Neuronal stem cell (in vitro differentiated cells): ENCODE results near the gene METTL4.

ENCODE experiments used
- DNase-seq: peaks from one replicate; pipeline ENCODE4 v3.0.0-alpha.2; 2013; ENCODE audit warnings: low spot score
- H2AFZ ChIP-seq: one replicate; pipeline ENCODE4 v1.6.1; 2013; ENCODE audit warnings: mild to moderate bottlenecking, low read length, inconsistent platforms
- H2AK5ac ChIP-seq: 2 replicates; pipeline ENCODE4 v1.6.1; 2013; ENCODE audit warnings: low read depth, mild to moderate bottlenecking, inconsistent platforms, low read length, moderate library complexity, mixed read lengths
- H2BK120ac ChIP-seq: 2 replicates; pipeline ENCODE4 v1.6.1; 2013; ENCODE audit warnings: low read depth, mild to moderate bottlenecking, inconsistent platforms, low read length, moderate library complexity, mixed read lengths
- H2BK12ac ChIP-seq: one replicate; pipeline ENCODE4 v1.6.1; 2013; ENCODE audit warnings: low read length, inconsistent platforms
- H2BK15ac ChIP-seq: 2 replicates; pipeline ENCODE4 v1.6.1; 2013; ENCODE audit warnings: mild to moderate bottlenecking, low read length, inconsistent platforms, mixed read lengths
- H2BK5ac ChIP-seq: one replicate; pipeline ENCODE4 v1.6.1; 2013; ENCODE audit warnings: inconsistent platforms, mild to moderate bottlenecking, low read length, moderate library complexity
- H3K14ac ChIP-seq: one replicate; pipeline ENCODE4 v1.6.1; 2013; ENCODE audit warnings: low read length, inconsistent platforms
- H3K18ac ChIP-seq: 2 replicates; pipeline ENCODE4 v1.6.1; 2013; ENCODE audit warnings: low read length, inconsistent platforms
- H3K23ac ChIP-seq: 2 replicates; pipeline ENCODE4 v1.6.1; 2013; ENCODE audit warnings: low read depth, mild to moderate bottlenecking, mixed read lengths, low read length, inconsistent platforms; ENCODE audit not compliant: poor library complexity
- H3K27ac ChIP-seq: replicated peaks from 3 replicates; pipeline ENCODE4 v1.5.1; 2013; ENCODE audit warnings: low read length, inconsistent platforms
- H3K27me3 ChIP-seq, 3 experiments: 2 replicates each; pipeline ENCODE4 v1.6.1; 2013; ENCODE audit warnings: low read length in 3 of 3, mild to moderate bottlenecking in 2 of 3, inconsistent platforms in 1 of 3, low read depth in 1 of 3, mixed read lengths in 1 of 3, moderate library complexity in 1 of 3; ENCODE audit not compliant: control insufficient read depth in 3 of 3, insufficient read depth in 3 of 3
- H3K36me3 ChIP-seq, 2 donors: replicated peaks in 1 of 2; 2 replicates each; pipeline ENCODE4 v1.6.1; 2013; ENCODE audit warnings: low read length in 2 of 2; ENCODE audit not compliant: control insufficient read depth in 2 of 2, insufficient read depth in 2 of 2
- H3K4ac ChIP-seq: 2 replicates; pipeline ENCODE4 v1.6.1; 2013; ENCODE audit warnings: inconsistent platforms, mild to moderate bottlenecking, low read length, moderate library complexity
- H3K4me1 ChIP-seq, 2 donors: 1 replicate in 1 of 2; 2 replicates in 1 of 2; pipeline ENCODE4 v1.6.1; 2013; ENCODE audit warnings: low read length in 2 of 2, low read depth in 1 of 2; ENCODE audit not compliant: control insufficient read depth in 2 of 2, insufficient read depth in 1 of 2
- H3K4me2 ChIP-seq: one replicate; pipeline ENCODE4 v1.6.1; 2013; ENCODE audit warnings: mild to moderate bottlenecking, low read length, inconsistent platforms; ENCODE audit not compliant: insufficient read depth, poor library complexity, severe bottlenecking
- H3K4me3 ChIP-seq, 2 donors: 2 replicates each; pipeline ENCODE4 v1.5.1; 2013; ENCODE audit warnings: low read length in 2 of 2, mild to moderate bottlenecking in 2 of 2, inconsistent platforms in 1 of 2, moderate library complexity in 1 of 2
- H3K79me1 ChIP-seq: one replicate; pipeline ENCODE4 v1.6.1; 2013; ENCODE audit warnings: low read depth, mild to moderate bottlenecking, inconsistent platforms, low read length, moderate library complexity
- H3K9ac ChIP-seq: one replicate; pipeline ENCODE4 v1.6.1; 2013; ENCODE audit warnings: mild to moderate bottlenecking, low read depth, low read length, inconsistent platforms; ENCODE audit not compliant: poor library complexity
- H3K9me3 ChIP-seq, 2 donors: replicated peaks in 1 of 2; 2 replicates each; pipeline versions ENCODE3 to v1.6.1; 2013; ENCODE audit warnings: low read length in 2 of 2, mild to moderate bottlenecking in 2 of 2, inconsistent platforms in 1 of 2, low read depth in 1 of 2, mixed read lengths in 1 of 2, moderate library complexity in 1 of 2; ENCODE audit not compliant: control insufficient read depth in 2 of 2, insufficient read depth in 1 of 2
- H4K8ac ChIP-seq: one replicate; pipeline ENCODE4 v1.6.1; 2013; ENCODE audit warnings: low read depth, mild to moderate bottlenecking, inconsistent platforms, low read length, moderate library complexity
- H4K91ac ChIP-seq: one replicate; pipeline ENCODE4 v1.6.1; 2013; ENCODE audit warnings: low read length, low read depth, mild to moderate bottlenecking, inconsistent platforms; ENCODE audit not compliant: poor library complexity
- WGBS, 2 donors: extraction: QIAGEN DNeasy Blood & Tissue Kit; methylation state at CpG; one replicate each; pipeline ENCODE4 v1.1.7; 2013; ENCODE audit warnings: missing lambda C conversion rate in 2 of 2, mixed read lengths in 1 of 2; ENCODE audit not compliant: insufficient read length in 2 of 2, insufficient replicate concordance in 1 of 2; ENCODE audit errors: extremely low coverage in 2 of 2; 5-methylcytosine and 5-hydroxymethylcytosine counted together

Gene METTL4

GRCh38 chr18:2512059-2512458 is 59.2 kb downstream of the METTL4 start:
- no peak overlapping the region for H3K9ac ChIP-seq
- DNase-seq, result no peak
- no peak overlapping the region for H2AFZ ChIP-seq
- H2BK5ac ChIP-seq, result no peak overlapping the region
- H3K4ac ChIP-seq, result no peak overlapping the region
- H3K14ac ChIP-seq, result no peak overlapping the region
- no peak overlapping the region for H4K8ac ChIP-seq
- no peaks in the 10 kb centered on the region for H3K36me3 ChIP-seq
- peaks cover 0 to 6% of the 10 kb centered on the region in 2 donors for H3K4me1 ChIP-seq
- no peak overlapping the region for H2BK15ac ChIP-seq
- no peaks in the 10 kb centered on the region for H3K79me1 ChIP-seq
- no peak overlapping the region for H3K27ac ChIP-seq
- H3K27me3 ChIP-seq, result no peaks in the 10 kb centered on the region
- H3K9me3 ChIP-seq, result no peaks in the 10 kb centered on the region
- no peak overlapping the region for H2AK5ac ChIP-seq
- no peak overlapping the region for H3K23ac ChIP-seq
- no CpG with 5 or more reads among the region's 2 CpGs for WGBS, 2 donors
- no peak overlapping the region for H2BK12ac ChIP-seq
- no peak overlapping the region for H3K18ac ChIP-seq
- no peak overlapping the region for H3K4me3 ChIP-seq
- no peak overlapping the region for H4K91ac ChIP-seq
- H3K4me2 ChIP-seq, result no peak overlapping the region
- H2BK120ac ChIP-seq, result no peak overlapping the region

- Histone ChIP-seq H3K36me3 (no peaks in the 10 kb centered on the region), H3K4ac (no peak overlapping the region), H3K4me3 (no peak overlapping the region), H2AK5ac (no peak overlapping the region), H3K23ac (no peak overlapping the region), H2BK5ac (no peak overlapping the region), H2BK12ac (no peak overlapping the region), H3K27me3 (no peaks in the 10 kb centered on the region), H4K91ac (no peak overlapping the region), H2BK15ac (no peak overlapping the region), H3K4me1 (peaks cover 0 to 6% of the 10 kb centered on the region in 2 donors), H3K27ac (no peak overlapping the region), H3K4me2 (no peak overlapping the region), H3K9ac (no peak overlapping the region), H3K14ac (no peak overlapping the region), H3K18ac (no peak overlapping the region), H2BK120ac (no peak overlapping the region), H3K9me3 (no peaks in the 10 kb centered on the region), H2AFZ (no peak overlapping the region), H3K79me1 (no peaks in the 10 kb centered on the region), H4K8ac (no peak overlapping the region)
- no peak for DNase-seq
- WGBS, 2 donors, result no CpG with 5 or more reads among the region's 3 CpGs
These were observed 59.9 kb downstream of the METTL4 start for GRCh38 chr18:2511451-2511850.

GRCh38 chr18:2510416-2510815 is 60.9 kb downstream of the METTL4 start:
- Histone ChIP-seq H2AK5ac (no peak overlapping the region), H3K4me3 (no peak overlapping the region), H2AFZ (no peak overlapping the region), H3K36me3 (no peaks in the 10 kb centered on the region), H2BK15ac (no peak overlapping the region), H2BK12ac (no peak overlapping the region), H3K4me2 (no peak overlapping the region), H3K27me3 (no peaks in the 10 kb centered on the region), H3K9me3 (no peaks in the 10 kb centered on the region), H3K4me1 (no peaks in the 10 kb centered on the region), H3K27ac (no peak overlapping the region), H2BK5ac (no peak overlapping the region), H3K18ac (no peak overlapping the region), H4K91ac (no peak overlapping the region), H2BK120ac (no peak overlapping the region), H3K23ac (no peak overlapping the region), H3K14ac (no peak overlapping the region), H3K4ac (no peak overlapping the region), H4K8ac (no peak overlapping the region), H3K79me1 (no peaks in the 10 kb centered on the region), H3K9ac (no peak overlapping the region)
- WGBS, 2 donors, result no CpG with 5 or more reads among the region's 6 CpGs
- no peak for DNase-seq

GRCh38 chr18:2508678-2509077 is 62.6 kb downstream of the METTL4 start:
- Histone ChIP-seq H3K9ac (no peak overlapping the region), H3K27ac (no peak overlapping the region), H3K4me2 (no peak overlapping the region), H2BK5ac (no peak overlapping the region), H3K4me1 (no peaks in the 10 kb centered on the region), H3K4me3 (no peak overlapping the region), H4K91ac (no peak overlapping the region), H2AFZ (no peak overlapping the region), H3K4ac (no peak overlapping the region), H3K27me3 (no peaks in the 10 kb centered on the region), H4K8ac (no peak overlapping the region), H3K79me1 (no peaks in the 10 kb centered on the region), H2BK120ac (no peak overlapping the region), H3K18ac (no peak overlapping the region), H2BK12ac (no peak overlapping the region), H3K36me3 (no peaks in the 10 kb centered on the region), H2BK15ac (no peak overlapping the region), H3K9me3 (no peaks in the 10 kb centered on the region), H3K14ac (no peak overlapping the region), H2AK5ac (no peak overlapping the region), H3K23ac (no peak overlapping the region)
- no CpG with 5 or more reads among the region's 3 CpGs for WGBS, 2 donors
- no peak for DNase-seq
